Measurements from ENCODE around the gene PRKCB. TPM values are rescaled to one million over a fixed set of nuclear protein-coding genes. Genes with fewer than 3 reads are reported as not detected.
A peak's percentile ranks its signal among the peaks of the same experiment; 100 is the strongest.

PRKCB gene
- total and polyA plus RNA-seq, 2 experiments from 2014 or later: 3.7 to 16.4 TPM

GRCh38 chr16:24041834-24042631 is 206.2 kb downstream of the PRKCB start:
- no peak overlapping the region for H2AFZ ChIP-seq
- peaks cover 16% of the 10 kb centered on the region for H3K4me1 ChIP-seq (ENCODE audit: insufficient read depth)
- no peaks in the 10 kb centered on the region for H3K9me2 ChIP-seq (ENCODE audit: insufficient read depth)
- H3K4me1 Mint-ChIP-seq: peaks cover 21% of the 10 kb centered on the region
- no peak overlapping the region for H3K27ac Mint-ChIP-seq
- no peak overlapping the region for H3K27ac ChIP-seq (ENCODE audit: low read depth)
- peaks cover 4% of the 10 kb centered on the region; the same call in 2 of the 3 replicates for H3K36me3 Mint-ChIP-seq (ENCODE audit: low read depth)
- no peak overlapping the region for H3K4me2 ChIP-seq
- no peaks in the 10 kb centered on the region for H3K27me3 ChIP-seq (ENCODE audit: insufficient read depth)
- no peaks in the 10 kb centered on the region for H3K79me2 ChIP-seq (replicated peaks; ENCODE audit: insufficient read depth)
- no peak overlapping the region for H3K4me3 Mint-ChIP-seq
- H3K9me3 Mint-ChIP-seq: peaks cover 7% of the 10 kb centered on the region; the same call in 2 of the 3 replicates
- H3K4me3 ChIP-seq: no peak overlapping the region
- no peak for TF ChIP-seq EZH2phosphoT487 (IDR thresholded peaks at IDR 0.05; ENCODE audit: unreplicated experiment)
- no peak for TF ChIP-seq POLR2AphosphoS5 (IDR thresholded peaks at IDR 0.05; ENCODE audit: low read depth)
- TF ChIP-seq ETS1 (IDR thresholded peaks at IDR 0.05): no peak
- no peak for TF ChIP-seq ZNF462 (CRISPR knock-in tag; IDR thresholded peaks at IDR 0.05)
- no peak for TF ChIP-seq STAT1 (IDR thresholded peaks at IDR 0.05; ENCODE audit: unreplicated experiment)
- no peak for TF ChIP-seq JUNB (IDR thresholded peaks at IDR 0.05; ENCODE audit: unreplicated experiment)
- TF ChIP-seq CTCF (conservative IDR thresholded peaks at IDR 0.05; ENCODE audit: low read depth in 2 of 2): peak; percentile 83 to 91
- TF ChIP-seq REST (IDR thresholded peaks at IDR 0.05; ENCODE audit: unreplicated experiment): no peak
- no peaks in the 10 kb centered on the region for H4K20me1 ChIP-seq (replicated peaks; ENCODE audit: insufficient read depth)
- H3K36me3 ChIP-seq (ENCODE audit: insufficient read depth): no peaks in the 10 kb centered on the region
- DNase-seq (ENCODE audit: low spot score) (peak; percentile 85), ATAC-seq (peak; percentile 40)
- H3F3A ChIP-seq (replicated peaks; ENCODE audit: low read depth): 0 out of 2 replicates have a peak, but pooled peaks cover 4% of the 10 kb centered on the region
- peaks cover 13% of the 10 kb centered on the region for H3K27me3 Mint-ChIP-seq (ENCODE audit: insufficient read depth, low read depth, poor library complexity)
